ENCODE data around the gene EIPR1.
A peak's percentile ranks its signal among the peaks of the same experiment; 100 is the strongest.

The EIPR1 gene

GRCh38 chr2:3176071-3176868, 201.3 kb downstream of the EIPR1 start:
- DNase-seq (ENCODE audit: low read depth, low spot score): no peak

GRCh38 chr2:3175568-3175955, 202.1 kb downstream of the EIPR1 start:
- no peak for DNase-seq (ENCODE audit: low read depth, low spot score)

GRCh38 chr2:3174626-3175567, 202.7 kb downstream of the EIPR1 start:
- DNase-seq (ENCODE audit: low read depth, low spot score): no peak

- DNase-seq (ENCODE audit: low read depth, low spot score): no peak
These were observed 204.6 kb downstream of the EIPR1 start for GRCh38 chr2:3173031-3173430.

DNA sequence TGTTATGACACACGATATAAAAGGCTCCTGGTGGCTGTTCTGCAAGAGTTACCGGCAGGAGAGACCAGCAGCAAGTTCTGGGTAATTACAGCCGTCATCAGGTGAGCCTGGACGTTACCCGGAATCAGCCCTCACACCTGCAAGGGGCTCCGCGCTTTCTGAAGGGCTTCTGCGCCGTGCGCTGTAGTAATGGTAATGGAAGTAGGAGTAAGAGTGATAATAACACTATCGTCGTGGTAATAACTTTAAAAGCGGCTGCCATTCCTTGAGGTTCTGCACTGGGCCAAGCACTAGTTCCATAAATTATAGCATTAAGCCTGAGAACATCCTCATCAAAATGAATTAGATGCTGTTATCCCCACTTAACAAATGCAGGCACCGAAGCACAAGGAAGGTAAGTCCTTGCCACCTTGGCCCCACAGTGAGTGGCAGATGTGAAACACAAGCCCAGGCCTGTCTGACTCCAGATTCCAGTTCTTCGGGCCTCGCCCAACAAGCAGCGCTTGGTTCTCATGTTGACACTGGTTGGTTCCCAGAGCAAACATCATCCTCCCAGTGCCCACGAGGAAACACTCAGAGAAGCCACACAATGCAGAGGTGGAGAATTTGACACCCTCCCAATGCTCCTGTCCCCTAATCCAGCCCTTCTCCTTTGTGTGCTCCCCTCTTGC, 205.2 kb downstream of the EIPR1 start:
- no peak for DNase-seq (ENCODE audit: low read depth, low spot score)

GRCh38 chr2:3171564-3172264, 205.9 kb downstream of the EIPR1 start:
- no peak for DNase-seq (ENCODE audit: low read depth, low spot score)

- no peak for DNase-seq (ENCODE audit: low read depth, low spot score)
These were observed 206.7 kb downstream of the EIPR1 start for GRCh38 chr2:3170792-3171455.

DNA sequence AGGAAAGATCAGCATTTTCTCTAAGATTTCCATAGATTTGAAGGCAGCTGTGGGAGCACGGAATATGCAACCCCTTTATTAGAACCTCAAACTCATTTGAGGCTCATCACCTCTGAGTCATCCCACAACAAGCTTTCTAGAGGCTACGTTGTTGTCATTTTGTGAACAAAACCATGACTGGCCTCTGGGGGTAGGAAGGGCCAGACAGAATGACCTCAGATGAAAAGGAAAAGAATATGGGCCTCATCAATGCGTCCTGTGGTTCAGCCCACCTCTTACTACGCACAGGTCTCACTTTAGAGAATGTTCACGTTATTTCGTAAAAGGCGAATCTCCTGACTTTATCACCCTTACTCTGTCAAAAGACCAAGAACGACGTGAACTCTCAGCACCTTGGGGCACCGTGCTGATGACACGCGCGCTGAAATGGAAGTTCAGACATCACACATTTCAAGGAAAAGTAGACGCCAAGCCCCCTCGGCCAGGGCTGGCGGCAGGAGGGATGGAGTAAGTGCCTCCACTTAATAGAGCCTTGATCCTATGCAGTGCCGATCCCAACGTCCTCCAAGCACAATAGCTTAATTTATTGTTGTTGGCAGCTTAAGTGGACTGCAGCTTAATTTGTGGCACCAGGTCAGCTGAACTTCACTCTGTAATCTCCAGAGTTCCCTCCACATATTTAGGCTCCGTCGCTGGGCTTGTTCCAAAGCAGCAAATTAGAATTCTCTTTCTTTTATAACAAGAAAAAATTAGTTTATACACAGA, 208.3 kb downstream of the EIPR1 start:
- peak; percentile 34 for DNase-seq (ENCODE audit: low read depth, low spot score)

DNA sequence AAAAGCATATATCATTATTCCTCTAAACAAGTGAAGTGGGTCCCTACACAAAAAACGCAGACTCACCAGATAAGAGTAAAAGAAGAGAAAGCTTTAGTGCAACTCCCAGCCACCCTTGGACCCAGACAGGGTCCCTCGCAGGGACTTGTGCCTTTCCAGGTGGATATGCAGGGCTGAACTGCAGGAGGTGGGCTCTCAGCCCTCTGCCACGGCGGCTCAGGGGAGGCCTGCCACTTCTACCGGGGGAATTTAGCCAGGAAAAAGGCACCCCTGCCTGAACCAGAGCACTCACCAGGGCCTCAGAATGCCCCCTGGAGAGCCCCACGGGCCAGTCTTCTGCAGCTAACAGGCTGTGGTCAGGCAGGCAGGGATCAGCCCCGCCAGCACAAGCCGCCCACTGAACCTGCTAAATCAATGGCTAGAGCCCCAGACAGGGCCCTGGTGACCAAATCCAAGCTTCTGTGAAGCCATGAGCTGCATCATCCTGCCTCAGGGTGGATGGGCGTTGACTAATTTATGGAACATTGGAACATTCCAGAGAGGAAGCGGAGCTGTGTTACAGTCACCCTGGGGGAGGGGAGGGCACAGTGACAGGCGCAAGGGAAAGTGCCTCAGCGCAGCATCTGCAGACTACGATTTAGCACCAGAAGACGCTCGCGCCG, 209.3 kb downstream of the EIPR1 start:
- peak; percentile 70 for DNase-seq (ENCODE audit: low read depth, low spot score)

- no peak for DNase-seq (ENCODE audit: low read depth, low spot score)
These were observed 214.2 kb downstream of the EIPR1 start for GRCh38 chr2:3163401-3163800.

DNA sequence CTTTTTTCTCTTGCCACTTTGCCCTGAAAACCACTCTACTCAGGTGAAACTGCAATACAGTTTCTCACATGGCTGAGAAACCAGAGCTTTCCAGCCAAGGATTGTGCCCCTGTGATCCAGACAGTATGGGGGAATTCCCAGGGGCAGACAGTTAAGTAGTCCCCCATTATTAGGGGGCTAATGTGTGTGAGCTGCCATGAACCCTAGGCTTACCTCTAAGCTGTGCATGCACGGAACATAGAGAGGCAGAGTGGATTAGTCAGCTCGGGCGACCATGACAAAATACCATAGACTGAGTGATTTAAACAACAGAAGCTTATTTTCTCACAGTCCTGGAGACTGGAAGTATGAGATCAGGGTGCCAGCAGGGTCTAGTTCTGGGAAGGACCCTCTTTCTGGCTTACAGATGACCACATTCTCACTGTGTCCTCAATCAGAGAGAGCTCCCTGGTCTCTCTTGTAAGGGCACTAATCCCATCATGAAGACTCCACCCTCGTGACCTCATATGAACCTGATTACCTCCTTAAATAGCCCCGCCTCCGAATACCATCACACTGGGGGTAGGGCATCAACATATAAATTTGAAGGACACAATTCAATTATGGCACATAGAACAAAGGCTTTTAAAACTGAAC, 215.1 kb downstream of the EIPR1 start:
- no peak for DNase-seq (ENCODE audit: low read depth, low spot score)

DNA sequence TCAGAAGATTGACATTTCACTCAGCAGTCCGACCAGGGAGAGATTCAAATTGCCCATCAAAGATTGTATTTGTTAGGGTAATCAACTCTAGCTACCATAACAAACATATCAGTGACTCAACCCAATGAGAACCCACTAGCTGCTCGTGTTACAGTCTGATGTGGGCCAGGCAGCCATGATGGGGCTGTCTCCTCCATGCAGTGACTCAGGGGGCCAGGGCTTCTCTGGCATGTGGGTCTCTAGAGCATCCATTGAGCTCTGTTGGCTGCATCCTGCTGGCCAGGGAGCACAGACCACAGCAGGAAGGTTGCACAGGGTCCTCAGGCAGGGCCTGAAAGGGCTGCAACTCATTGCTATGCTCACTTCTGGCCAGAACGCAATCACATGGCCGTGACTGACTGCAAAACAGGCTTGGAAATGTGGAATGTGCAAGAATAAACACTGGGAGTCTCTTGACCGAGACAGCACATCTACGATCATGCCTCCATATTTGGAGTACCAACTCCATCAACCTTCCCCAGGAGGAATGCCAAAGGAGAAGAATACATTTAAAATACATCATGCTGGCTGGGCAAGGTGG, 216.8 kb downstream of the EIPR1 start:
- DNase-seq (ENCODE audit: low read depth, low spot score): peak; percentile 63

DNA sequence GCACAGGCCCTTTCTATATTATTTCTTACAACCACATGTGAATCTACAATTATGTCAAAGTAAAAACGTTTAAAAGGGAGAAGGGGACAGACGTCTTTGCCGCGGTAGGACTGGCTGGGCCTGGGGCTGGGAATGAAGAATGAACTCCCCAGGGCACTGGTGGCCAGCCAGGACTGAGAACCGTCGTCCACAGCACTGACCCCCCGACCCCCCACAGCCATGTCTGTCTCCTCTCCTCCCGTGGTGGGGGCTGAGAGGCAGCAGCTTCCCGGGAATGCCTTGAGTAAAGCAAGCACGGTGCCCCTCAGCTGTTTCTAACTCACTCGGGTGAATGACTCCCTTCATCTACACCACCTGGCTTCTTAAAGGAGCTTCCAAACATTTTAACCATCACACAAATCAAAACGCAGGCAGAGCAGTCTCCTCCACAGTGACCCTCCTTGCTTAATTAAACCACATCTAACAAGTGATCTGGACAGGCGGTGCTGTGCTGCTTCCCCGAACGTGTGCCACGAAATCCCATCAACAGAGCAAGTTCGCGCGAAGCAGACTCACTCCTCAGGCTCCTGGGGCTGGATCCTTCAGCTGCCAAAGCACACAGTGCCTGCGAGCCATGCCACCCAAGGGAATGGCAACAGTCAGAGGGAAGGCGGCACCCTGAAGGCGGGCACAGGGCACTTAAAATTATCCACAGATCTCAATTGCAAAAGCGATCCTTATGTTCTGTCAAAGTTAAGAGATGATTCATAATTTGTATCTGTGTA, 217.7 kb downstream of the EIPR1 start:
- DNase-seq (ENCODE audit: low read depth, low spot score): no peak

DNA sequence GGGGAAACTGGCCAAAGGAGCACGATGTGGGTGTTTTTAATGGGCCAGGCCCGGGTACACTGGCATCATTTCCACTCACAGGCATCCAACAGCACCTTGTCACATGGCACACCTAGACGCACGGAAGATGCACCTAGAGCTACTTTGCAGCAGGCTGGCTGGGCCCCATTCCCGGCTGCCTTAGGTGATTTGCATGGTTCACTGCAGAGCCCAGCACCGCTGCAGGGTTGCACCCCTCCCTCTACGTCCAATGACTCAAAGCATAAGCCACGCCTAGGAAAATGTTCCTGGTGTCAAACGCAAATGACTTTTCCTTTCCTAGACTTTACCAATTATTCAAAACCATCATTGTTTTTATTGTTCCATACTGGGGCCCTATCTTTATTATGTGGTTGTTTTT, 222.9 kb downstream of the EIPR1 start:
- no peak for DNase-seq (ENCODE audit: low read depth, low spot score)

- DNase-seq (ENCODE audit: low read depth, low spot score): no peak
These were observed 223.5 kb downstream of the EIPR1 start for GRCh38 chr2:3154146-3154545.

DNA sequence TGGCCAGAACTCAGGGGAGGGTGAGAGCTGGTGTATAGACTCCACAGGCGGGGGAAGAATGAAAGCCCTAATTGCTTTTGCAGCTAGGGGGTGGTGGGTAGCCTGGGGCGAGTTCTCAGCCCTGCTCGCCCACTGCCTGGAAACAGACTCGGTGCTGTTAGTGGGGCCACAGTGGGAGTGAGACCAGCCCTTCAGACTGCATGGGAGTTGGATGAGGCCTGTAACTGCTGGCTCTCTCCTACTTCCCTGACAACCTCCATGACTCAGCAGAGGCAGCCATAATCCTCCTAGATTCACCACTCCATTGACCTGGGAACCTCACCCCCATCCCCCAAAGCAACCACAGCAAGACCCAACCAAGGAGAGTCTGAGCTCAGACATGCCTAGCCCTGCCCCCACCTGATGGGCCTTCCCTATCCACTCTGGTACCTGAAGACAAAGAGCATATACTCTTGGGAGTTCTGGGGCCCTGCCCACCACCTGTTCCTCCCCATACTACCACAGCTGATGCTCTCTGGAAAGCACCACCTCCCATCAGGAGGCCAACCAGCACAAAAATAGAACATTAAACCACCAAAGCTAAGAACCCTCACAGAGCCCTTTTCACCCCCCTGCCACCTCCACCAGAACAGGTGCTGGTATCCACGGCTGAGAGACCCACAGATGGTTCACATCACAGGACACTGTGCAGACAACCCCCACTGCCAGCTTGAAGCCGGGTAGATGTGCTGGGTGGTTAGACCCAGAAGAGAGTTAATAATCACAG, 226.3 kb downstream of the EIPR1 start:
- no peak for DNase-seq (ENCODE audit: low read depth, low spot score)
